DND-41 (cell line): ENCODE data around the gene WWTR1.

Source experiments
- ATAC-seq: fragments of 200-7000 bp; cut with Tn5 transposase; 3 replicates; pipeline ENCODE4 v1.9.1; 2021; ENCODE audit warnings: low read depth; ENCODE audit not compliant: insufficient read depth
- DNase-seq: peaks from one replicate; pipeline ENCODE4 v3.0.0-alpha.2; 2020
- H2AFZ ChIP-seq: 2 replicates; pipeline ENCODE4 v1.6.0; 2012; ENCODE audit warnings: low read depth, low read length
- H3K27ac ChIP-seq: 2 replicates; pipeline ENCODE4 v1.5.1; 2012; ENCODE audit warnings: low read length, inconsistent platforms
- H3K27me3 ChIP-seq: fragments of 200-600 bp; sonication (generic); 2 replicates; pipeline ENCODE4 v1.6.0; 2012; ENCODE audit warnings: low read length, mild to moderate bottlenecking, inconsistent platforms; ENCODE audit not compliant: insufficient read depth, poor library complexity
- H3K36me3 ChIP-seq: 2 replicates; pipeline ENCODE4 v1.5.1; 2012; ENCODE audit warnings: low read length, inconsistent platforms; ENCODE audit not compliant: insufficient read depth
- H3K4me1 ChIP-seq: 2 replicates; pipeline ENCODE4 v1.5.1; 2012; ENCODE audit warnings: mild to moderate bottlenecking, low read length; ENCODE audit not compliant: insufficient read depth
- H3K4me2 ChIP-seq: 2 replicates; pipeline ENCODE4 v1.6.0; 2012; ENCODE audit warnings: mild to moderate bottlenecking, moderate library complexity, low read length, inconsistent platforms; ENCODE audit not compliant: insufficient read depth
- H3K4me3 ChIP-seq, 2 experiments: fragments of 200-600 bp in 1 of 2; shearing (Covaris generic) in 1 of 2; 2 replicates each; pipeline ENCODE4 v1.5.1; 2012 to 2016; ENCODE audit warnings: inconsistent platforms in 2 of 2, low read length in 2 of 2, mild to moderate bottlenecking in 2 of 2, low read depth in 1 of 2, moderate library complexity in 1 of 2
- H3K79me2 ChIP-seq: 2 replicates; pipeline ENCODE4 v1.6.0; 2012; ENCODE audit warnings: low read length, inconsistent platforms; ENCODE audit not compliant: insufficient read depth
- H3K9ac ChIP-seq: 2 replicates; pipeline ENCODE4 v1.6.0; 2012; ENCODE audit warnings: low read depth, mild to moderate bottlenecking, inconsistent platforms, low read length, moderate library complexity
- H3K9me3 ChIP-seq: 2 replicates; pipeline ENCODE4 v1.5.1; 2012; ENCODE audit warnings: low read length, moderate library complexity, mild to moderate bottlenecking, inconsistent platforms; ENCODE audit not compliant: insufficient read depth, severe bottlenecking
- H4K20me1 ChIP-seq: 2 replicates; pipeline ENCODE4 v1.6.0; 2012; ENCODE audit warnings: low read length; ENCODE audit not compliant: insufficient read depth
- CTCF ChIP-seq: IDR thresholded peaks from 2 replicates; pipeline ENCODE4 v1.5.1; 2012; ENCODE audit warnings: borderline replicate concordance, low read length, moderate library complexity, mild to moderate bottlenecking; ENCODE audit not compliant: poor library complexity, severe bottlenecking; ENCODE audit errors: extremely low read depth
- EZH2 ChIP-seq: IDR thresholded peaks from 3 replicates; pipeline ENCODE4 v1.6.1; 2012; ENCODE audit warnings: borderline replicate concordance, low read depth, mild to moderate bottlenecking, moderate library complexity, low read length, inconsistent platforms; ENCODE audit not compliant: severe bottlenecking

The WWTR1 gene

GRCh38 chr3:149630806-149631205 lies 27.0 kb downstream of the WWTR1 start:
- ATAC-seq (no peak), DNase-seq (no peak)
- H3K4me2 ChIP-seq: no peak overlapping the region
- no peaks in the 10 kb centered on the region for H3K9me3 ChIP-seq
- no peak overlapping the region for H3K9ac ChIP-seq
- H3K4me3 ChIP-seq: no peak overlapping the region
- peaks cover 4% of the 10 kb centered on the region for H3K27me3 ChIP-seq
- H3K27ac ChIP-seq: no peak overlapping the region
- H3K79me2 ChIP-seq: no peaks in the 10 kb centered on the region
- no peaks in the 10 kb centered on the region for H4K20me1 ChIP-seq
- TF ChIP-seq CTCF (no peak), EZH2 (no peak)
- no peaks in the 10 kb centered on the region for H3K36me3 ChIP-seq
- H3K4me1 ChIP-seq: no peaks in the 10 kb centered on the region
- no peak overlapping the region for H2AFZ ChIP-seq

- no peaks in the 10 kb centered on the region for H3K79me2 ChIP-seq
Observed at GRCh38 chr3:149628957-149629670, 28.7 kb downstream of the WWTR1 start.

GRCh38 chr3:149626671-149627070 lies 31.2 kb downstream of the WWTR1 start:
- no peaks in the 10 kb centered on the region for H4K20me1 ChIP-seq
- no peaks in the 10 kb centered on the region for H3K9me3 ChIP-seq
- ATAC-seq (no peak), DNase-seq (no peak)
- H3K4me2 ChIP-seq: no peak overlapping the region
- no peak overlapping the region for H3K27ac ChIP-seq
- no peak overlapping the region for H3K4me3 ChIP-seq
- no peaks in the 10 kb centered on the region for H3K79me2 ChIP-seq
- H3K4me1 ChIP-seq: no peaks in the 10 kb centered on the region
- H2AFZ ChIP-seq: no peak overlapping the region
- H3K27me3 ChIP-seq: no peaks in the 10 kb centered on the region
- no peaks in the 10 kb centered on the region for H3K36me3 ChIP-seq
- TF ChIP-seq EZH2 (no peak), CTCF (no peak)
- H3K9ac ChIP-seq: no peak overlapping the region

More at GRCh38 chr3:149628957-149629670, 28.7 kb downstream of the WWTR1 start:
- no peak overlapping the region for H2AFZ ChIP-seq
- no peak overlapping the region for H3K27ac ChIP-seq
- TF ChIP-seq EZH2 (no peak), CTCF (no peak)
- no peak overlapping the region for H3K9ac ChIP-seq
- H3K9me3 ChIP-seq: no peaks in the 10 kb centered on the region
- ATAC-seq (no peak), DNase-seq (no peak)
- H3K4me1 ChIP-seq: no peaks in the 10 kb centered on the region
- H3K4me2 ChIP-seq: no peak overlapping the region
- no peaks in the 10 kb centered on the region for H3K36me3 ChIP-seq
- H3K4me3 ChIP-seq: no peak overlapping the region
- H3K27me3 ChIP-seq: peaks cover 4% of the 10 kb centered on the region
- H4K20me1 ChIP-seq: no peaks in the 10 kb centered on the region

GRCh38 chr3:149625795-149626194 lies 32.0 kb downstream of the WWTR1 start:
- Histone ChIP-seq H3K27me3 (no peaks in the 10 kb centered on the region), H3K4me2 (no peak overlapping the region), H3K79me2 (no peaks in the 10 kb centered on the region), H3K9ac (no peak overlapping the region), H3K4me1 (no peaks in the 10 kb centered on the region), H3K4me3 (no peak overlapping the region), H4K20me1 (no peaks in the 10 kb centered on the region), H3K27ac (no peak overlapping the region), H3K9me3 (no peaks in the 10 kb centered on the region), H2AFZ (no peak overlapping the region), H3K36me3 (no peaks in the 10 kb centered on the region)
- ATAC-seq (no peak), DNase-seq (no peak)
- no peak for TF ChIP-seq CTCF
- no peak for TF ChIP-seq EZH2
